CD4-positive, alpha-beta T cell treated with Interleukin-15 for 1 hour (primary cell): ENCODE measurements around the gene MAP3K3.

Source experiments
- DNase-seq: peaks from one replicate; pipeline ENCODE4 v3.0.0-alpha.2; 2020

Gene MAP3K3

DNA sequence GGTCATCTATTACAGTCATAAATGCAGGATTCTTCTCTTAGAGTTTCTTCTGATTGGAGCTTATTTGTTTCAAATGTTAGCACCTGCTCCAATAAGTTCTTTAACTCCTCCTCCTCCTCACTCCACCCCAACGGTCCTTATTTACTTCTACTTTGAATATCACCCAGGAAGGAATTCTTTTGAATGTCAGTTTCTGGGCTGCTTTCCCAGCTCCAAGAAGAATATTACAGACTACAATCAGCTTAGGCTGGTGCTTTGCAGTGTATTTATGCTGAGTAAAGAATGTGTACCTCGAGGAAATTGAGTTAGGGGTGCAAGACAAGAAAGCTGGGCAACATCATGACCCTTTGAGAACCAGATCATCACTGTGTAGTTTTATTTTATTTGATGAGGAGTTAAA, 30.8 kb downstream of the MAP3K3 start:
- no peak for DNase-seq

DNA sequence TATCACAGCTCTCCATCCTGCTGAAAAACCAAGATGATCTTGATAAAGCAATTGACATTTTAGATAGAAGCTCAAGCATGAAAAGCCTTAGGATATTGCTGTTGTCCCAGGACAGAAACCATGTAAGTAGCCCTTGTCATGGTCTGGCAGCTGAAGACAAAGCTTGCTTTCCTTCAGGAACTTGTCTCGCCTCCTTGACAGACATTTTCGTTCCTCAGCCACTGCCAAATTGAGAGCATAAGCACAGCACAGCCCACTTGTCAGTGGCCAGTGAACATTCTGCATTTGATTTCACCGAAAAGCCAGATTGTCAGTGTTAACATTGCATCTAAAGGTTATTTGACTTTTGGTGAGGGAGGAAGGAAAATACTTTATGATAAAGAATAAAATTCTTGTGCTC, 35.6 kb downstream of the MAP3K3 start:
- no peak for DNase-seq

DNA sequence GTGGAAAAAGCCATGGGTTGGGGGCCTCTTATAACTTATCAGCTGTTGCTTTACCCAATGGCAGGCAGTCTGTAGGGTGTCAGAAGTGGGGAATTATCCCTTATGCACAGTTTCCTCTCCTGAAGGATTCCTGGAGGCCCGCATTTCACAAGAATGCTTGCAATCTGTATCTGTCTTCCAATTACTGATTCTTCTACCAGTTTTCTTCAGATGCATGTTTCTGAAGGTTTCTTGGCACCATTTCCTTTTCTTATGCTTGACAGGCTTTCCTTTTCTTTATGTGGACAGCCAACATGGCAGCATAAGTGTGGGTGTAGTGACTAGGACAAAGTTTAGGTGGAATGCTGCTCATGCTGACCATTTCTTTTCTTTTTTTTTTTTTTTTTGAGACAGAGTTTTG, 36.1 kb downstream of the MAP3K3 start:
- no peak for DNase-seq

DNA sequence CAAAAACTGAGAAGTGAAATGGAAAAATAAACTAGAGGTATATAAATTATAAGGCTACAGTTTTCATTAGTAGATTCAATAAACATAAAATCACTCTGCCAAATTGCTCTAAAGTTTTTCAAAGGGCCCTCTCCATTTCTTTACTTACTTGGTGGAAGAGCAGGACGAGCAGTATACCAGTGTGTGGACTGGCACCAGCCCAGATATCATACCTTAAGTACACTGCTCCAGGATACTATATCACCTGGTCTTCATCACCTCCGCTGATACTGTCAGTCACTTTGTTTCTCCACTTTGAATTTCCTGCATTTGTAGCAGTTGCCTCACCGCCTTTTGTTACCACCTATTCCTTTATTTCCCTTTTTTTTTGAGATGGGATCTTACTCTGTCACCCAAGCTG, 37.6 kb downstream of the MAP3K3 start:
- DNase-seq = no peak

DNA sequence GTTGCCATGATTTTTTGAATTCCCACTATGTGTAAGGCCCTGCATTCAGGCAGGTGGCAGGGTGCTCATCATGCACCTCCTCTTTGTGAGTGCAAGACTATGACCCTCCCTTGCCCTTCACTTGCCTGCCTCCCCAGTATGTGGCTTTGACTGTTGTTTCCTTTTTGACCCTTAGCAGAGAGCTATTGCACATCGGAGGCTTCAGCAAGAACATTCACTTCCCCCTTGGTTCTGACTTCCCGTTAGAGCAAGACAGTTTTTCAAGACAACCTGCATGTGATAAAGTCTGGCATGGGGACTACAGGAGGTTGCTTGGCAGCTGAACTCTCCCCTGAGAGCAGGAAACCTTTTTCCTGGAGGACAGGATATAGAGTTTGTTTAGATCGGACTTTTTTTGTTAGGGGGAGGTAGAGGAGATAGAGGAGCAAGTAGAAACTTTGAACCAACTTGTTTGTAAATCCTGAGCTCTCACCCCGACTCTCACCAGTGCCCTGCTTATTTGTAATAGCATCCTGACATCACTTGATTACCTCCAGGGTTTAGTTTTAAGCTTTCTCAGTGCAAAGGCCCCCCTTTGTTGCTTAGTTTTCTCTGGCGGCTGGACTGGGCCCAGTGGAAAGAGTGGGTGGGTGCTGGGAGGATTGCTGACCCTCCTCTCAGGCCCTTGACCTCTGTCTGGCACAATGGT, 43.5 kb downstream of the MAP3K3 start:
- DNase-seq = peak; percentile 35

DNA sequence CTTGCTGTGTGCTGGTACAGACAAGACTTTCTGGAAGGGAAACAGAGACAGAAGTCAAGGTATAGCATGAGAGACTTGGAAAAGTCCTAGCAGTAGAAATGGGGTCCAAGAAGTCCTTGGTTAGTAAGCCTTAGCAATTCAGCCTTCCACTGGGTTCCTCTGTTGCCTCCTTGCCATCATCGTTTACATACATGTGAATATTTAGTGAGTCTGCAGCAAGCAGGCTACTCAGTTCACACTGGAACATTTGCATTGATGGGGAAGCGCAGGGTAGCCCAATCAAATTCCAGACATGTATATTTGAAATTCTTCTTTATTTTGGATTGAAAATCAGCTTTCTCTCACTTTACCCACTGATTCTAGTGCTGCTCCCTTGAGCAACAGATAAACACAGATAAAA, 50.6 kb downstream of the MAP3K3 start:
- DNase-seq = no peak

DNA sequence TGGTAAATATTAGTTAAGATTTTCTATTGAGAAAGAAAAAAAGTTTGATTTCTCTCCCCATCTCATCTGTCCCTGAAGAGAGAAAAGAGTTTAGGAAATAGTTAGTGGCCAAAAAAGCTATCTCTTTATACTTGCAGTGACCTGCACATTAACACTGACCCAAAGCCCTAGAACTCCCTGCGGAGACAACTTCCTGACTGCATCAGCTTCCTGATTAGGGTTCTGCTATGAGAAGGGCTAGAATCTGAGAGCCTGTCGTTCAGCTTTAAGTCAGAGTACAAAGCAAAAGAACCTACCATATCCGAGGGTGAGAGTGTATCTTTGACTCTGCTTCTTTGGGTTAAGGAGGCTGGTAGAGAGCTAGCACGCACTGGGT, 53.0 kb downstream of the MAP3K3 start:
- DNase-seq = no peak

DNA sequence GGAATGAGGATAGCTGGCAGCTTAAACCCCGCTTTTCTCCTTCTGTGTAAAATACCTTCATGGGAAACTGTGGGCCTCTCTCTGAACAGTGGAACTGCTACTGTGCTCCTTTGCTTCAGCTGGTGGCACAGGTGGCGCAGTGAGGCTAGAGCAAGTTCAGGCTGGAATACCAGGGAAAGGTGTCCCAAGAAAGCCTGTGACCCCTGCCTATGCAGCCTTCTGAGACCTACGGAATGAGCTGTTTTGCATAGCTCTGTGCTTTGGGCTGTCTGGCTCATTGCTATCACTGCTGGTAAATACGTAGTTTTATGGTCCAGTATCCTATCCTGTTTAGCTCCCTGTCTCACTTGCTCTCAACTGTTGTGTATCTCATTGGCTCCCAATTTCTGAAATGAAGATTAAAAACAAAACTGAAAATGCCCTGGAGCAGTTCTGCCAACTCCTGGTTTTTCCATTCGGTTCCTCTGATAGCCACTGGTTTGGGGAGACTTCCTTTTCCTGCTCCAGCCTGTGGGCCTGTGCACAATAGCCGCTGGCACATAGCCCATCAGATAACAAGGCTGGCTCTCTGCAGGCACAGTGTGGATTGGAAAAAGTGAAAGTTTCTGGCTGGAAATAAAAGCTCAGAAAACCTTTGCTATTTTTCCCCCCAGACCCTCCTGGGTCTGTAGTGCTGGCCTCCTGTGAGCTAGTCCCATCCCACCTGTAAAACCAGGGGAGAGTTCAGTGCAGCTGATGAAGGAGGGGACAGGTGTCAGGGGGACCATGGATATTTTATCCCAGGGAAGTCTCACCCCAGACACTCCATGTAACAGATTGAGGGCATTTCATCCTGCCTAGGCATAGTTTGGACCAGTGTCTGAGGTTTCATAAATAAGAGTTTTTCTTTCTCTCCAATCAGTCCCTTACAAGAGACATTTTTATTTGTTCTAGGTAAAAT, 53.7 kb downstream of the MAP3K3 start:
- DNase-seq = no peak

DNA sequence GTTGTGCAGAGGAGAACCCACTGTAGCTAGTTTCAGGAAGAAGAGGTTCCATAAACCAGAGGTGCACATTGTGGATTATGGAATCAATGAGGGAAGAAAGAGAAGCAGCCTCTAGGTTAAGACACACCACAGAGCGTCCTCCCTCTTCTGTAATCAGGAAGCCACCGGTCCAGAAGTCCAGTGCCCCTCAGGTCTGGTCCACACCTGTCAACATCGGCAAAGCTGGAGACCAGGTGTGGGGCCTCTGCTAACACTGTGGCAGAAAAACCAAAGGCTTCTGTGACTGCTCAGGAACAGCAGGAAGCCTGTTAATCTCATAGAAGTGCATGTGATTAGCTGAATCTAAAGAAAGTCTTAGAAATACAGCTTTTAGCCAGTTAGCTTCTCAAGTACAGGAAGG, 54.4 kb downstream of the MAP3K3 start:
- DNase-seq = no peak

DNA sequence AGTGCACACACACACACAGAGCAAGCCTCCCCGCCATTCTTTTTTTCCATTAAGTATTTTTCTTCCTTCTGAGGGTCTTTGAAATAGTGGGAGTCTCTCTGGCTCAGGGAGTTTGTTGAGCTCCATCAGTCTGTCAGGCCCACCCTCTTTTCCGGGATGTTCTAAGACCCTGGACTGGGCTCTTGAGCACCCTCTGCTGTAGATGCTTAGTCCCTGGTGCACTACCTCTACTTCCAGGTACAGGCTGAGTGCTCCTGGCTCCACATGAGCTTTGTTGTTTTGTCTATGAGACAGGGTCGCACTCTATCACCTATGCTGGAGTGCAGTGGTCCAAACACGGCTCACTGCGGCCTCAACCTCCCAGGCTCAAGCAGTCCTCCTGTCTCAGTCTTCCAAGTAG, 57.0 kb downstream of the MAP3K3 start:
- DNase-seq = no peak

DNA sequence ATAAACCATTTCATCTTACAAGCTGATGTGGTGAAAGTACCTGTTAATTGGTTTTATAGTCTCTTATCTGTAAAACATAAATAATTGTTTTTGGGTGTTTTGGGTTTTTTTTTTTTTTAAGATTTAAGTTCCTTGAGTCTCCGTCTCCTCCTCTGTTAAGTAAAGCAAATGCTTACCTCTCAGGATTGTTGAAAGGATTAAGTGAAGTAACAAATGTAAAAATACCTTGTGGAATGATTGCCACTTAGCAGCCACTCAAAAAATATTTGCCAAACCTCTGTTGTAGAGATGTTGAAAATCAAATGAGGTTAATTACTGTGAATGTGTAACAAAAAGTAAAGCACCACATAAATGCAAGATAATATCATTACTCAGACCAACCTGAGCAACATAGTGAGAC, 58.5 kb downstream of the MAP3K3 start:
- DNase-seq = no peak

DNA sequence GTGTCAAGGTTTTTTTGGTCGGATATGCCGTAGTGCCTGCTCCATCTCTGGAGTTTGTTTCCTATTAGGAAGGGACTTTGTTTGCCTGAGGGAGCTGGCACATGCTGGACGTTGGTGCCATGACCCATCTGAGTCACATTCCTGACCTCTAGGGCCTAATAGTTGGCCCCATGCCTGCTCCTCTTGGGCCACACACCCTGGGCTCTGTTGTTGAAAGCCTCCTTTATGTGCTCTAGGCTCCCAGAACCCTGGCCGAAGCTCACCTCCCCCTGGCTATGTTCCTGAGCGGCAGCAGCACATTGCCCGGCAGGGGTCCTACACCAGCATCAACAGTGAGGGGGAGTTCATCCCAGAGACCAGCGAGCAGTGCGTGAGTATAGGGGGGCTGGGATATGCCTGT, 59.3 kb downstream of the MAP3K3 start:
- DNase-seq = no peak

DNA sequence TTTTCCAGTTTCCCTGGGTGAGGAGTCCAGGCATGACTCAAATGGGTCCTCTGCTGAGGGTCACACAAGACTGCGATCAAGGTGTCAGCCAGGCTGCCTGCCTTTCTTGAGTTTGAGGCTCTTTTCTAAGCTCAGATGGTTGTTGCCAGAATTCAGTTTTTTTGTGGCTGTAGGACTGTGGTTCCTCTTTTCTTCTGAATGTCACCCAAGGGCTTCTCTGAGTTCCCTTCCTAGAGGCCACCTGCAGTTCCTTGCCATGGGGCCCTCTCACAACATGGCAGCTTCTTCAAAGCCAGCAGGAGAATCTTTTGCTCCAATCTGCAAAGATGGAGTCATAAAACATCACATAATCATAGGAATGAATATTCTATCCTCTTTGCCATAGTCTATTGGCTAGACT, 60.2 kb downstream of the MAP3K3 start:
- DNase-seq = no peak

DNA sequence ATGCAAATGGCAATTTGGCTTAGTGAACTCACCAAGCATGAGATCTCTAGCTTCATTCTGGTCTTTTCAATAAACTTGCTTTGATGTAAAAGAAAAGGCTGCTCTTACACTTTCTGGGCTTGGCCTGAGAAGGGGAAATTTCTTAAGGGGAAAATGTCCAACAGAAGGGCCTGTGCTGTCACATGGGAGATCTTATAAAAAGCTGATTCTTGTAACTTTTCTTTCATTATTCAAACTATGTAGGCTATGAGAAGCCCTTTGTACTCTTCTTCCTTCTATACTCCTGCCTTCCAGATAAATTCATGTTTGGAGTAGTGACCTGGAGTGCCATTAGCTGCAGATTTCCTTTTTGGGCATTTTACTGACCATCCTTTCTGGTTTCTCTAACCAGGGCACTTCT, 60.8 kb downstream of the MAP3K3 start:
- DNase-seq = no peak

DNA sequence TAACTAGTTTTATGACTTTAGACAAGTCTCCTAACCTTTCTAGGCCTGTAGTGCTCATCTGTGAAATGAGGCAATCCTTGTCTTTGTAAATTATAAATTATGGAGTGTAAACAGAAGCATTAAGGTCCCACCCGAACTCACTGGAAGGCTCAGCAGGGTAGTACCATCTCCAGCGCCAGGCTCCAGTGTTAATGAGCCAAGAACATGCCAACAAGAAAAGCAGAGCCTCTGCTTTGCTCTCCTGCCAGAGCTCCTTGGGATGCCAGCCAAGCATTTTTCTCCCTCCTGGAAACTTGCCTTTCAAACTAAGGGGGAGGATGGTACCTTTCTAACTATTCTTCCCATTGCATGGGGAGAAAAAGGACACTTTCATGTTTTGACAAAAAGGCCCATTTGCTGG, 62.8 kb downstream of the MAP3K3 start:
- DNase-seq = no peak

DNA sequence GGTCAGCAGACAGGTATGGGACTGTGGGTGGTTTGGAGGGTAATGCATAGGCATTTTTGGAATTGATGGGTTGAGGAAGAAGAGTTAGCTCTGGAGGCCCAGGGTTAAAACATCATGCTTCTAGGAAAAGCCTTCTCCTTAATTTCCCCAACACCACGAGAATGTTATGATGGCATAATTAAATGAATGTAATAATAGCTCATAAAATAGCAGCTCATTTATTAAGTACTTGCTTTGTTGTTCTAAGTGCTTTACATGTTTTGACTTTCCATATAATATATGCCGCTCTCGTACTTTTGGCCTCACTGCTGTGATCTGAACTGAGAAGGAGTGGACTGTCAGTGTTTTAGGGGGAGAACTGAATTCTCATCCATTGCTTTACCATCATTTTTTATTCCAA, 63.4 kb downstream of the MAP3K3 start:
- DNase-seq = no peak

DNA sequence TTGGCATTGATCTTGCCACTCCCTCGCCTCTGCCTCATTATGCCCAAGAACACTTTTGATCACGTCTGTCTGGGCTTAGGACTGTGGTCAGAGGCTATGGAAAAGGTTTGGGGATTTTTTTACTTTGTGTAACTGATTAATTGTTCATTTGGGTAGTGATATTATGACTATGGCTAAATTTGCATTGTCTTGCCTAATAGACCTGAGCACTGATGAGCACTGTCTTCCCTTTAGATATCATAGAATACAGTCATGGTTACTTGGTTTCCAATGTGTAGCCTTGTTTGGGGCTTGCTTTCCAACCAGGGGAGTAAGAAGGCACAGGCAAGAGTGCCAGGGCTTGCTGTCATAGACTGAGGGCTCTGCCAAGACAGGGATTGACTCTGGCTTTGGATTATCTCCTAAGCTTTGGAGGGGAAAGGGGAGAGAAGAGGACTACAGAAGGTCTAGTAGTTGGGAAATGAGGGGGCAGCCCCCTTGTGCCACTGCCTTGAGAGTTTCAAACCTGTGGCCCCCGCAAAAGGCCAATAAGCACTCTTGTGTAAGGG, 64.0 kb downstream of the MAP3K3 start:
- no peak for DNase-seq

DNA sequence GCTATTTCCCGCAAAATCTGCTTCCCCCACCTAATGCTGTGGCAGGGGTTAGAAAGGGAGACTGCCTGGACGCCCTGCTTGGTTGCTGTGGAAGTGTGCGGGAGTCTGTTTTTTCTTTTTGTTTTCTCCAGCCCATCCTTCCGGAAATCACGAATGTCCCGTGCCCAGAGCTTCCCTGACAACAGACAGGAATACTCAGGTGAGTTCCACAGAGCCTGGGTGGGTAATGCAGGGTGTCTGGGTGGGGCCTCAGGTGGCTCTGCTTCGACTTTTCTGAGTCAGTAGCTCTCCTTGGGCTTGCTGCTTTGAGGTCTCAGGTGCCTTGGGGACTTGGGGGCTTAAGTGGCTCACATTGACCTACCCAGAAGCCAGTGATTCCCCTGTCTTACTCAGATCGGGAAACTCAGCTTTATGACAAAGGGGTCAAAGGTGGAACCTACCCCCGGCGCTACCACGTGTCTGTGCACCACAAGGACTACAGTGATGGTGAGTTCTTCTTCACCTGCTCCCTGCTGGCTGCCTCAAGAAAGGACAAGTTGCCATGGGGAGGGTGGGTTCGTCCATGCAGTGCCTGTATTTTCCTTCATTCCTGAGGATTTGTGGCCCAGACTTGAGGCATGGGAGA, 66.3 kb downstream of the MAP3K3 start:
- DNase-seq = no peak

DNA sequence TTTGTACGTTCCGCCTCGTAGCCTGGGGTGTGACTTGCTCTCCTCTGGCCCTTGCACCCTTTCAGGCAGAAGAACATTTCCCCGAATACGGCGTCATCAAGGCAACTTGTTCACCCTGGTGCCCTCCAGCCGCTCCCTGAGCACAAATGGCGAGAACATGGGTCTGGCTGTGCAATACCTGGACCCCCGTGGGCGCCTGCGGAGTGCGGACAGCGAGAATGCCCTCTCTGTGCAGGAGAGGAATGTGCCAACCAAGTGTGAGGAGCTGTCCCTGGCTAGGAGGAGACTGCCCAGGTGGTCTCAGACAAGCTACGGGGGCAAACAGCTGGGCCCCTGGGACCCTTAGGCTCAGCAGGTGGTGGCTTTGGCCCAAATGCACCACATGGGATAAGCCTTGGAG, 67.3 kb downstream of the MAP3K3 start:
- no peak for DNase-seq

DNA sequence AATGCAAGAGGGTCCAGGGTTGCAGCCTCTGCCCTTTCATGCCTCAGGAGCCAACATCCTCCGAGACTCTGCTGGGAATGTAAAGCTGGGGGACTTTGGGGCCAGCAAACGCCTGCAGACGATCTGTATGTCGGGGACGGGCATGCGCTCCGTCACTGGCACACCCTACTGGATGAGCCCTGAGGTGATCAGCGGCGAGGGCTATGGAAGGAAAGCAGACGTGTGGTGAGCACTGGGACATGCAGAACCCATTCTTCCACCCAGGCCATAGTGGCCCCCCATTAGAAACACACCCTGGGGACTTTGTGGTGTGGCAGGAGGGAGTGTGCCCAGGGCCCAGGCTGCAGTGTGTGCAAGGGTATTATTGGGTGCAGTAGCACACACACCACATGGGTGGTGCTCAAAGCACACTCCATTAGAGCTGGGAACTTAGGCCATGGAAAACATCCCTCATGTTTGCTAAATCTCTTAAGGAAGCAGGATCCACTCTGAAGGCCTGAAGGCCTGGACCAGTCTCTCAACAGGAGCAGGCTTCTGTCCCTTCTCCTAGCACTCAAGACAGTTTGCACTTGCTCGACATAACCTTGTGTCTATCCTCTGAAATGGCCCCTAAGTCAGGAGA, 70.1 kb downstream of the MAP3K3 start:
- DNase-seq = no peak

DNA sequence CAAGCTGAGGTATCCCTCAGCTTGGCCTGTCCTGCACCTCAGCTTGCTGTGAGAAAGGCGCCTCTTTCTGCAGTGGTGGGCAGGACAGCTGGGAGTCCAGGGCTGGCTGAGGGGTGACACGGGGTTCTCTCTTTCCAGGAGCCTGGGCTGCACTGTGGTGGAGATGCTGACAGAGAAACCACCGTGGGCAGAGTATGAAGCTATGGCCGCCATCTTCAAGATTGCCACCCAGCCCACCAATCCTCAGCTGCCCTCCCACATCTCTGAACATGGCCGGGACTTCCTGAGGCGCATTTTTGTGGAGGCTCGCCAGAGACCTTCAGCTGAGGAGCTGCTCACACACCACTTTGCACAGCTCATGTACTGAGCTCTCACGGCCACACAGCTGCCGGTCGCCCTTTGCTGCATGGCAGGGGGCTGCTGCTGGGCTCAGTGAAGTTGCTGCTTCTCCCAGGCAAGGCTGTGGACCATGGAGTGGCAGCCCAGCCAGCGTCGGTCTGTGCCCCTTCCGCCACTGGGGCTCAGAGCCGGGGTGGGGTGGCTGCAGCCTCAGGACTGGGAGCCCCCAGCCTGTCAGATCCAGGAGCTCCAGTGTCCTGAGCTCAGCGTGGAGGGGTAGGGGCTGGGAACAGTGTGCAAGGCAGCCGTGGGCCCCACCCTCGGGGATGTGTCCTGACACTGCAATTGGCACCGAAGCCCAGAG, 71.3 kb downstream of the MAP3K3 start:
- no peak for DNase-seq

DNA sequence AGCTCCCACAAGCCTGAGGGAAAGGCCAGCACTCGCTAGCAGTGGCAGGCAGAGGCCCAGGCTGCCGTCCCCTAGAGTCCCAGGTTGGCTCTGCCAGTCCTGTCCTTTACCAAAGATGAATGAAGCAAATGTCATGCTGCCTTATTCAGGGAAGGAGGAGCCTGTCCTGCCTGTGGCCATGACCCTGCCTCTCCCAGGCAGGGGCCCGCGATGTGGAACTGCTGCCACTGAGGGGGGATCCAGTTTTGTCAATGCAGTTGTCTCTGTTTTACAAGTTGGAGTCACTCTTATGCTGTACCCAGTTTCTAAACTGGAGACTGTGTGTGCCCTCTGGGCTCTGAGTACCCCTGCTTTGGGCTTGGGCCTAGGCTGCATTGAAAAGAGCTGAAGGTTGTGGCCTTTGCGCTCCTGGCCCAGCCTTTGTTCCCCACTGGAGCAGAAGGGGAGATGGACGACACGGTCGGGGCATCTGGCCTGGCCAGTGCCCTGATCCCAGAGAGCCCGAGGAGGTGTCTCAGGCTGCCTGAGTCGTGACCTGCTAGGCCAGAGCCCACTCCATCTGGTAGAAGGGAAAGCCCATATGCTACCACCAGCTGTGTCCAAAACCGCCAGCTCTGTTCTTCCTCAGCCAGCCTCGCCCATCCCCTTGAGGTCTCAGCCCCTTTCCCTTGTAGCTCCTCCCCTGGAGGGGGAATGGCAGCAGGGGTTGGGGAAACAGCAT, 72.2 kb downstream of the MAP3K3 start:
- no peak for DNase-seq
